Measurements from ENCODE around the gene PRKCQ. TPM values are rescaled to one million over a fixed set of nuclear protein-coding genes. Genes with fewer than 3 reads are reported as not detected.

Gene PRKCQ
- total RNA-seq, 2 donors from 2014 or later = 0.41 to 0.42 TPM

DNA sequence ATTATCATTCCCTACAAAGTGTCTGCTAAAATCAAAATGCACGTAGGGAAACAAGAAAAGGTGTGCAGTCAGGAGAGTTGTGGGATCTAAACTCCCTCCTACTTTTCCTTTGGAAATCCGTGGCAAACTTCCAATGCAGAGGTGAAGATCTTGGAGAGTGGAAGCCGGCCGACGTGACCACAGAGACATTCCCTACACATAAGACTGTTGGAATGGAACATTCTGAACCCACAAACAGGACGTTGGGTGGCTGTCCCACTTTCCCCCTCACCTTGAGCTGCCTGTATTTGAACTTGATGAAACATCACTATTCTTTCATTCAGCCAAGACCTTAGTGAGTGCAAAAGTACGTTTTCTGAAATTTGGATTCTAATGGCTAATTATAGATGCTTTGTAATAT lies 65.9 kb downstream of the PRKCQ start:
- Histone ChIP-seq H3K9me3 (no peaks in the 10 kb centered on the region), H3K27me3 (replicated peaks; ENCODE audit: insufficient read depth) (no peaks in the 10 kb centered on the region), H3K36me3 (no peaks in the 10 kb centered on the region), H3K4me1 (ENCODE audit: control insufficient read depth in 1 of 2, low read depth in 2 of 2) (no peaks in the 10 kb centered on the region), H3K27ac (no peak overlapping the region), H3K4me3 (no peak overlapping the region)
- DNase-seq (ENCODE audit: low spot score) (no peak), ATAC-seq (ENCODE audit: insufficient number of reproducible peaks, low FRiP score, low read depth) (no peak)
- TF ChIP-seq, protein P1, sequence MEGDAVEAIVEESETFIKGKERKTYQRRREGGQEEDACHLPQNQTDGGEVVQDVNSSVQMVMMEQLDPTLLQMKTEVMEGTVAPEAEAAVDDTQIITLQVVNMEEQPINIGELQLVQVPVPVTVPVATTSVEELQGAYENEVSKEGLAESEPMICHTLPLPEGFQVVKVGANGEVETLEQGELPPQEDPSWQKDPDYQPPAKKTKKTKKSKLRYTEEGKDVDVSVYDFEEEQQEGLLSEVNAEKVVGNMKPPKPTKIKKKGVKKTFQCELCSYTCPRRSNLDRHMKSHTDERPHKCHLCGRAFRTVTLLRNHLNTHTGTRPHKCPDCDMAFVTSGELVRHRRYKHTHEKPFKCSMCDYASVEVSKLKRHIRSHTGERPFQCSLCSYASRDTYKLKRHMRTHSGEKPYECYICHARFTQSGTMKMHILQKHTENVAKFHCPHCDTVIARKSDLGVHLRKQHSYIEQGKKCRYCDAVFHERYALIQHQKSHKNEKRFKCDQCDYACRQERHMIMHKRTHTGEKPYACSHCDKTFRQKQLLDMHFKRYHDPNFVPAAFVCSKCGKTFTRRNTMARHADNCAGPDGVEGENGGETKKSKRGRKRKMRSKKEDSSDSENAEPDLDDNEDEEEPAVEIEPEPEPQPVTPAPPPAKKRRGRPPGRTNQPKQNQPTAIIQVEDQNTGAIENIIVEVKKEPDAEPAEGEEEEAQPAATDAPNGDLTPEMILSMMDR (IDR thresholded peaks at IDR 0.05) = no peak

DNA sequence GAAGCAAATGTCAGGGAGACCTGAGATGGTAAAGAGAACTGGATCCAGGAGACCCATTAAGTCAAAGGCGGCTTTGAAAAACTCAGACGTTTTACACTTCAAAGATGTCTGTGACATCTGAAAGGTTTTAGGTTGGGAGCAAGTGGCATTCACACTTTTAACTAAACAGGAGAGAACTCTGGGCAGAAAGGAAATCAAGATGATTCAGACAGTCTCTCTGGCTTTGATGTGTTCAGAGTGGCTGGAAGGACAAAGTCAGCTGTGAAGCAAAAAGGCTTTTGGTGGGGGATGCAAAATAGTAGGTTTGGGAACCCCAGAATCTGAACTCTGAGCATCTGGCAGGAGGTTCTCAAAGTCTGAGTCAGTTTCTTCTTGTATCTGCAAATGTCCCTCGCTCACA lies 66.6 kb downstream of the PRKCQ start:
- no peak overlapping the region for H3K27ac ChIP-seq
- no peaks in the 10 kb centered on the region for H3K4me1 ChIP-seq (ENCODE audit: control insufficient read depth in 1 of 2, low read depth in 2 of 2)
- no peaks in the 10 kb centered on the region for H3K36me3 ChIP-seq
- no peaks in the 10 kb centered on the region for H3K27me3 ChIP-seq (replicated peaks; ENCODE audit: insufficient read depth)
- no peak overlapping the region for H3K4me3 ChIP-seq
- ATAC-seq (ENCODE audit: insufficient number of reproducible peaks, low FRiP score, low read depth) (no peak), DNase-seq (ENCODE audit: low spot score) (no peak)
- TF ChIP-seq, protein P1 (IDR thresholded peaks at IDR 0.05) = no peak
- no peaks in the 10 kb centered on the region for H3K9me3 ChIP-seq

DNA sequence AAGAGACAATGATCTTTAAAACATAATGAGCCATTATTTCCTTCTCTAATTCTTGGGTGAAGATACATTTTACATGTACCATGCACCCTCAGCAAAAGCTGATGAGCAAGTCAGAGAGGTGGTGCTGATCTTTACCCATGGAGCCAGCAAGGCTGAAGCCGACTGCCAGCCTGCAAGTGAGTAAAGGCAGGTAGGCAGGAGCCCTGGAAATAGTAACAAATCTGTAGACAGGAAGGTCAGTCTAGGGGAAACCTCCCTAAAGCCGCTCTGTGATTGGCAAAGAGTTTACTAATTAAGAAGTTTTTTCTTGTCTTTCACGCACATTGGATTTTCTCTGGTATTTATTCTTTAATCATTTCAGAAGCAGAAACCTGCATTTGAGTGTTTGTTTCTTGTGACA lies 67.9 kb downstream of the PRKCQ start:
- DNase-seq (ENCODE audit: low spot score) (no peak), ATAC-seq (ENCODE audit: insufficient number of reproducible peaks, low FRiP score, low read depth) (no peak)
- Histone ChIP-seq H3K4me3 (no peak overlapping the region), H3K27me3 (replicated peaks; ENCODE audit: insufficient read depth) (no peaks in the 10 kb centered on the region), H3K9me3 (no peaks in the 10 kb centered on the region), H3K36me3 (no peaks in the 10 kb centered on the region), H3K4me1 (ENCODE audit: control insufficient read depth in 1 of 2, low read depth in 2 of 2) (no peaks in the 10 kb centered on the region), H3K27ac (no peak overlapping the region)
- TF ChIP-seq, protein P1 (IDR thresholded peaks at IDR 0.05) = no peak

DNA sequence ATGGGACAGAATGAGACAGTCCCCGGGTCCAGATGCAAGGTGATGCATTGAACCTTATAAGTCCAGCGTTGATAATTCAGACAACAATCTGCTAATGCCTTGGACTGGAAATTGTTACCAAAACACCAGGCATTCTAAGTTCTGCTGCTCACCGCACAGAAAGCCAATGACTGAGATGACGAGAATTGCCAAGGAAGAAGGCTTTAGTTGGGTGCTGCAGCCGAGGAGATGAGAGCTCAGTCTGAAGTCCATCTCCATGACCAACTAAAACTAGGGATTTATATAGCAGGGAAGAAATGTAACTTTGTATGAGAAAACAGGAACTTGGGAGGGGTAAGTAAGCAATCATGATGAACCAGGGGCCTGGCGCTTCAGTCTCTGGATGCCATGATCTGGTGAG lies 68.7 kb downstream of the PRKCQ start:
- TF ChIP-seq, protein P1 (IDR thresholded peaks at IDR 0.05) = no peak
- H3K4me3 ChIP-seq = no peak overlapping the region

DNA sequence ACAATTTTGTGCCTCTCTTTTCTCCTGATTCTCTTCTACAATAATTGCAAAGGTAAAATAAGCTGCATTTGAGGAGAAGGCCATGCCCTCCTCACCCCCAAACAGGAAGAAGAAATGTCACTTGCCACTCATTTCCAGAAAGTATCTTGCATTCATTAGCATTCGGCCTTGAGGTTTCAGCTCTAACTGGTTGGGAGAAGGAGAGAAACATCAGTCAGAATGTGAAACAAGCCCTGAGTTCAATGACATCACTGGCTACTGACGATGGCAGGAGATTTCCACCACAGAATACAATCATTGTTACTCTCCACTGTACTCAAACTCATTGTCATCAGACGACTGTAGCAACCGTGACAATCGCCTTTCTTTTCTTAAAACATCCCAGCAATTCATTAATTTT lies 72.8 kb downstream of the PRKCQ start:
- Histone ChIP-seq H3K9me3 (no peaks in the 10 kb centered on the region), H3K27ac (no peak overlapping the region), H3K36me3 (no peaks in the 10 kb centered on the region), H3K4me1 (ENCODE audit: control insufficient read depth in 1 of 2, low read depth in 2 of 2) (no peaks in the 10 kb centered on the region), H3K4me3 (no peak overlapping the region), H3K27me3 (replicated peaks; ENCODE audit: insufficient read depth) (no peaks in the 10 kb centered on the region)
- no peak for ATAC-seq (ENCODE audit: insufficient number of reproducible peaks, low FRiP score, low read depth)
- TF ChIP-seq, protein P1 (IDR thresholded peaks at IDR 0.05) = no peak
- DNase-seq (ENCODE audit: low spot score) = no peak

More for the DNA sequence above, 68.7 kb downstream of the PRKCQ start:
- ATAC-seq (ENCODE audit: insufficient number of reproducible peaks, low FRiP score, low read depth) = no peak
- no peaks in the 10 kb centered on the region for H3K9me3 ChIP-seq
- no peaks in the 10 kb centered on the region for H3K4me1 ChIP-seq (ENCODE audit: control insufficient read depth in 1 of 2, low read depth in 2 of 2)
- H3K27me3 ChIP-seq (replicated peaks; ENCODE audit: insufficient read depth) = no peaks in the 10 kb centered on the region
- H3K36me3 ChIP-seq = no peaks in the 10 kb centered on the region
- no peak overlapping the region for H3K27ac ChIP-seq
- DNase-seq (ENCODE audit: low spot score) = no peak
